Pancreas (tissue), 10 donors: ENCODE data around the gene LEKR1. TPM values are rescaled to one million over a fixed set of nuclear protein-coding genes. Genes with fewer than 3 reads are reported as not detected.

Experiments
- ATAC-seq, 4 donors: fragments of 200-7000 bp; cut with Tn5 transposase; one replicate each; pipeline versions ENCODE4 v1.8.0 to v1.9.1; 2020; ENCODE audit warnings: mild to moderate bottlenecking in 4 of 4, moderate library complexity in 4 of 4
- DNase-seq, 6 donors: peaks; one replicate each; pipeline ENCODE4 v3.0.0-alpha.2; 2020
- FAIRE-seq: peaks from 2 replicates; lab custom pipeline; 2012; peaks lifted over from hg19 to GRCh38; lab: Jason Lieb, UNC
- H3K27ac ChIP-seq, 4 donors: fragments of 200-600 bp; sonication (generic); 1 replicate in 3 of 4; 2 replicates in 1 of 4; pipeline versions ENCODE4 v1.5.0 to v1.8.0; 2020
- H3K27me3 ChIP-seq, 4 donors: fragments of 200-600 bp; one replicate each; pipeline ENCODE4 v1.8.0; 2021
- H3K36me3 ChIP-seq, 3 donors: fragments of 200-600 bp; sonication (generic) in 1 of 3; one replicate each; pipeline versions ENCODE4 v1.5.0 to v1.8.0; 2020 to 2021
- H3K4me1 ChIP-seq, 3 donors: fragments of 200-600 bp; one replicate each; pipeline ENCODE4 v1.8.0; 2021
- H3K4me3 ChIP-seq, 4 donors: fragments of 200-600 bp; sonication (generic) in 2 of 4; one replicate each; pipeline versions ENCODE4 v1.5.0 to v1.8.0; 2020 to 2021
- H3K9me3 ChIP-seq, 4 donors: fragments of 200-600 bp; one replicate each; pipeline ENCODE4 v1.8.0; 2021
- CTCF ChIP-seq, 4 donors: fragments of 200-600 bp; sonication (generic) in 3 of 4; IDR thresholded peaks; one replicate each; pipeline versions ENCODE4 v1.5.0 to v1.8.0; 2021; ENCODE audit warnings: antibody characterized with exemption in 4 of 4
- WGBS, 2 donors: extraction: QIAGEN DNeasy Blood & Tissue Kit; methylation state at CpG; one replicate each; pipeline ENCODE4 v1.1.7; 2013; 5-methylcytosine and 5-hydroxymethylcytosine counted together
- intact Hi-C, 3 donors: fragments of 100-400 bp; cut with DNase I; formaldehyde crosslinking; loops; one replicate each; pipeline versions ENCODE4 v1.11.1 to v1.14.2; 2022
- polyA plus RNA-seq, 2 donors: library from polyadenylated mRNA; stranded (reverse); fragments of 200-250 nt; gene quantifications; one replicate each; pipeline ENCODE4 v1.2.3, GENCODE V29; 2013
- total RNA-seq, 6 donors: library from RNA; stranded (reverse); fragmentation: NEBNext Ultra II Directional in 4 of 6; extraction: Animal tissue kit (Norgen Biotek cat#: 25700) in 4 of 6; gene quantifications; one replicate each; pipeline versions ENCODE4 v1.2.1 to v1.2.4, GENCODE V29; 2021 to 2023
- donor health status: healthy with polysubstance abuse.
- donor health status: DM: no; HTN: no; CAD: no; lungs with moderate emphysema.
- donor health status: DM: no; HTN: no; CAD: no.
- donor health status: control.
- donor health status: control.
- donor health status: Bipolar disorder and iron deficiency.
- donor health status: DM: yes; HTN: yes; CAD: no.
- donor health status: DM: no; HTN: no; CAD: no.
- donor health status: DM: no; HTN: no; CAD: no.
- donor health status: DM: yes; HTN: yes; CAD: no.

Gene LEKR1
- total and polyA plus RNA-seq, 8 donors = 0.88 to 2.8 (median 2.0) TPM

DNA sequence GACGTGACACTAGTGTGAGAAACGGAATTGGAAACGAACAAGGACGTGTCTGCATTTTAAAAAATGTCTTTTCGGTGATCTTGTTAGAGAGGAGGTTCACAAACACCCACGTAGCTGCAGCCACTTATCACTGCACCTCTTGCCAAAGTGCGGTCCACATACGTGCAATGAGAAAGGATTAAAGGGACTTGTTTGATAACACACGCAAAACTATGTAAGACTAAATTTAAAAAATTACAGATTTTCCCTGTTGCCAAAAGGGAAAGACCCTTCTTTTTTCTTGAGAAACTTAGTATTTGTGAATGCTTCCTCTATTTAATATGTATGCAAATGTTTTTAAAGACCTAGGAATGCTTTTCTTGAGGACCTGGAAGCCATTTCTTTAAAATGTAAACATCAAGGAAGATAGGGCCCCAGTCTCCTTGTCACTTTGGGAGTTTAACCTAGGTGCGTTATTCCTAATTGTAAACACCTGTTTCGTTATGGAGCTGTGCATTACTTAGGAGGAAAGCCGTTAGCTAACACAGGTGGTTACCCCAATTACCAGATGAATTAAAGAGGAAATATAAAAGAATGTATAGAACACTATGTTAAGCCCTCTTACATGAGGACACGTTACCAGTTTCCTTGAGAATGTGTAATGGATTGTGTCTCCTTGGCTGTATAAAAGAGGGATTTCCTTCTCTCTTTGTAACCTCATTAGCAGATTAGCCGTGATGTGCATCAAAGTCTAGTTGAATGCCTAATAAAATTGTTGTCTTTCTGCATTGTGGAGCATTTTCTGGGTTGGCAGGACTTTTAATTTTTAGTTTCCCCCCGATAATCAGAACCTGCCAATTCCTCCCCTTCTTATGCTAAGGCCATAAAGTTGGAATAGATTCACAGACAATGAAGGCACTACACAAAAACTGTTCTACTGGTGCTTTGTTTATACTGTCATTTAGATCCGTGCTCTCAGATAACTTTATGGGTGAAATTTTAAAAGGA lies 1.0 kb downstream of the LEKR1 start:
- DNase-seq (no peak), FAIRE-seq (no peak), ATAC-seq (no peak)
- peak overlapping the region; percentile 47 to 72 (median 56) for H3K4me3 ChIP-seq
- no peak for TF ChIP-seq CTCF (IDR thresholded peaks at IDR 0.05)
- peak overlapping the region; percentile 95 to 100 (median 97) for H3K27ac ChIP-seq
- WGBS, 2 donors = 17 to 21% methylated on average over 16 of the region's 16 CpGs
- no peaks in the 10 kb centered on the region for H3K27me3 ChIP-seq
- intact Hi-C loops = no loop called here
- H3K9me3 ChIP-seq = no peaks in the 10 kb centered on the region
- no peaks in the 10 kb centered on the region for H3K36me3 ChIP-seq
- peaks cover 0 to 10% (median 0%) of the 10 kb centered on the region in 3 donors for H3K4me1 ChIP-seq

DNA sequence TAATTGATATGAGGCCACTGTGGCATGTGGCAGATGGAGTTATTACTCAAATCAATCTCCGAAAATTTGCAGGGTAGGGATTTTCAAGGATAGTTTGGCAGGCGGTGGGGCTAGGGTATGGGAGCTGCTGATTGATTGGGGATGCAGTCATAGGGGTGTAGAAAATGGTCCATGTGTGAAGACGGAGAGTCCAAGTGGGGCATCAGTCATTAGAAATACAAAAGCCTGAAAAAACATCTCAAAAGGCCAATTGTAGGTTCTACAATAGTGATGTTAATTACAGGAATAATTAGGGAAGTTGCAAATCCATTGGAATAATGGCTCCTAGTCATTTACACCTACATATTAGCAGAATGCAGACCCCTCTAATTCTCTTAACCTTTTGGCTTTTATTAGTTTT lies 4.9 kb downstream of the LEKR1 start:
- H3K36me3 ChIP-seq = no peaks in the 10 kb centered on the region
- WGBS, 2 donors = 94 to 95% methylated on average over 3 of the region's 3 CpGs
- no peaks in the 10 kb centered on the region for H3K27me3 ChIP-seq
- DNase-seq (no peak), FAIRE-seq (no peak), ATAC-seq (no peak)
- no peak overlapping the region for H3K4me3 ChIP-seq
- peaks cover 0 to 10% (median 3%) of the 10 kb centered on the region in 3 donors for H3K4me1 ChIP-seq
- H3K9me3 ChIP-seq = no peaks in the 10 kb centered on the region
- no peak overlapping the region for H3K27ac ChIP-seq
- intact Hi-C loops = no loop called here
- TF ChIP-seq CTCF (IDR thresholded peaks at IDR 0.05) = no peak

- TF ChIP-seq CTCF (IDR thresholded peaks at IDR 0.05) = no peak
- intact Hi-C loops = no loop called here
- no peaks in the 10 kb centered on the region for H3K9me3 ChIP-seq
- DNase-seq (no peak), ATAC-seq (no peak), FAIRE-seq (no peak)
- peaks cover 0 to 3% (median 0%) of the 10 kb centered on the region in 3 donors for H3K4me1 ChIP-seq
- H3K36me3 ChIP-seq = no peaks in the 10 kb centered on the region
- WGBS, 2 donors = 60 to 72% methylated on average over 2 of the region's 2 CpGs
- H3K4me3 ChIP-seq = no peak overlapping the region
- no peak overlapping the region for H3K27ac ChIP-seq
- no peaks in the 10 kb centered on the region for H3K27me3 ChIP-seq
These were observed 8.3 kb downstream of the LEKR1 start for GRCh38 chr3:156834435-156834834.

DNA sequence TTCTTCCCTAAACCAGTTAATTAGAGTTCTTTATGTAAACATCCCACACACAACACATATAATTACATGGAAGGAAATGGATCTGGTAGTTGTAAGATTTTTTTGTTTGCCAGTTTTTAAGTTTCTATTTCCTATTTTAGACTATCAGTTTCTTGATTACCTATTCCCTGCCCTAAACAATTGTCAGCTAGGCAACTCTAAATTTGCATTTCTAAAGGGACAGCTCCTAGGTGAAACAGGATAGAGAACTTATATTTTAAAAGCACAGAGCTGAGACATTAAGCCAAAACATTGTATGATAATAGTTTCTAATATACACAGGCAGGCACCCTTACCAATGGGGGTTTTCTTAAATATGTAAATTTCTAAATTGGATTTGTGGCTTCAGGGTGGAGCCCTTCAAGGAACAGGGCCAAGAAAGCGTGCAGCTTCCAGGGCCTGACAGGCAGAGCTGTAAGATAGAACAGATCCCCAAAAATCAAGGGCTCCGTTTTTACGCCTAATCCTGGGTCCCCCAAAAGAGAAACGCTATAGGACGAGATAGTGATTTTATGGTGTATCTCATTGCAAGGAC lies 8.9 kb downstream of the LEKR1 start:
- intact Hi-C loops = no loop called here
- no peak for ATAC-seq
- FAIRE-seq = no peak

More for the DNA sequence above, 8.9 kb downstream of the LEKR1 start:
- TF ChIP-seq CTCF (IDR thresholded peaks at IDR 0.05) = no peak
- H3K4me1 ChIP-seq = peaks cover 0 to 3% (median 0%) of the 10 kb centered on the region in 3 donors
- no peak overlapping the region for H3K4me3 ChIP-seq
- H3K36me3 ChIP-seq = no peaks in the 10 kb centered on the region
- 89 to 93% methylated on average over 5 of the region's 5 CpGs for WGBS, 2 donors
- DNase-seq = no peak
- H3K9me3 ChIP-seq = no peaks in the 10 kb centered on the region
- no peaks in the 10 kb centered on the region for H3K27me3 ChIP-seq
- no peak overlapping the region for H3K27ac ChIP-seq
